Measurements from ENCODE around the gene NATD1.

The NATD1 gene

DNA sequence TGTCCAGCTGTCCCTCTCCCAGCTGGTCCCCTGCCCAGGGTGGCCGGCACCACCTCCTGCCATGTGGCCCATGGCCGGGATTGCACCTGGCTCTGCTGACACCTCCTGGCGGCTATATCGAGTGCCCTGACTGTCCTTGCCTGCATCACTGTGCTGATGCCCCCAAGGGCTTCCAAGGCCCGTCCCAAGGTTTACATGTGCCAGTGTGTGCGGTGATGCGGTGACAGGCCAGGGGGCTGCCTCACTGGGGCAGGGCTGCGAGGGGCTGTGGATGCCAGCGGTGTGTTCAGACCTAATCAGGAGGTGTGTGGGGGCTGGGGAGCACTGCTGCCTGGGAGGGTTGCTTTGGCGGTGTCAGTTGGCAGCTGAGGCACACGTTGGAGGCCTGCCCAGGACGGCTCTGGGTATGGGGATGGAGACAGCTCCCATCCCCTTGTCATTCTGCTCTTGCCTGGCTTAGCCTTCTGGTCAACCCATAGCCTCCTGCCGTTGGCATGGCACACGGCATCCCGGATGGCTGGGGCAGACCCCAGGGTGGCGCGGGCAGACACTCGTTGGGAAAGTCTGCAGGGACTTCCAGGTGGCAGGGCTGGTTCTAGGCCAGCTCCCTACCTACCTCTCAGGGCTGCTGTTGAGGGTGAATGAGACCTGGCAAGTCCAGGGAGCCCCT, 36.8 kb upstream of the NATD1 start:
- no peak for DNase-seq (ENCODE audit: low read depth, low spot score)

DNA sequence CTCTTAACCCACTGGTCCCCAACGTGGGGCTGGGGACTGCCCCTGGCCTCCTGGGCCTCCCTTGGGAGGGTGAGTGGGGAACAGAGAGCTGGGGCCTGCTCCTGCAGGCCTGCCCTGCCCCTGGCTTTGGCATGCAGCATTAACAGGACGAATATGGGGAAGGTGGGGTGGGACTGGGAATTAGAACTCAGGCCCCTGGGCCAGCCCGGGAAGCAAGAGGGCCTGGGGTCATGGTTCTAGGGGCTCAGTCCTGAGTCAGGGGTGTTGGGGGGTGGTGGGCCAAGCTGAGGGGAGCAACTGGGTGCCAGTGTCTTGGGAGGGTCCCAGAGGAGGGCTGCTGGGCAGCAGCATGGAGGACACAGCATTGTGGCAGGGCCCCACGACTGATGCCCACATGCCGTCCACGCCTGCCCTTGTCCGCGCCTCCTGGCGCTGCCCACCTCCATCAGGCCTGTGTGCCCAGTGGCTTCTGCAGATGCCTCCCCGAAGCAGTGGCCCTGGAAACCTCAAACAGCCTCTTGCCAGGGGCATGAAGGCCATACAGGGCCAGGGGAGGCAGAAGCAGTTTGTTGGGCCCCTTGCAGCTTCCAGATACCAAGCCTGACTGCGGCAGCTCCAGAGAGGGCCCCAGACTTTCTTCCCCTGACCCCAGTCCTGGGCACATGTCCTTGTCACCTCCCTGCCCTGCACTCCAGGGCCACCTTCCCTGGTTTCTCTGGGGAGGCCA, 36.1 kb upstream of the NATD1 start:
- no peak for DNase-seq (ENCODE audit: low read depth, low spot score)

DNA sequence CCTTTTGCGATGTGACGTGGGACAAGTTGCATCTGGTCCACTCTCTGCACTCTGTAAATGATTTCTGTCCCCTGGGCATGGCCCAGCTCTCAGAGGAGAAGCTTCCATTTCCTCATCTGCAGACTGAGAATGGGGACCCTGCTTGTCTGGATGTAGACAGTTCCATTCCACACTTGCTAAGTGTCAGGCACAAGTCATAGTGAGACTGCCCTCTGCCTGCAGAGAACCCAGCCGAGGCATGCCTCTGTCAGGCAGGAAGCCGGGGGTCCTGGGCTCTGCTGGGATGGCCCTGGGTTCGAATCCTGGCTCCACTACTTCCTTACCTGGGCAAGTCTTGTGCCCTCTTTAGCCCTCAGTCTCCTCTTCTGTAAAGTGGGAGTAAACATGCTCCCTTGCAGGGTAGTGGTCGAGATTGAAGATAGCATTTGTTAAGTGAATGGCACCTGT, 35.4 kb upstream of the NATD1 start:
- no peak for DNase-seq (ENCODE audit: low read depth, low spot score)

DNA sequence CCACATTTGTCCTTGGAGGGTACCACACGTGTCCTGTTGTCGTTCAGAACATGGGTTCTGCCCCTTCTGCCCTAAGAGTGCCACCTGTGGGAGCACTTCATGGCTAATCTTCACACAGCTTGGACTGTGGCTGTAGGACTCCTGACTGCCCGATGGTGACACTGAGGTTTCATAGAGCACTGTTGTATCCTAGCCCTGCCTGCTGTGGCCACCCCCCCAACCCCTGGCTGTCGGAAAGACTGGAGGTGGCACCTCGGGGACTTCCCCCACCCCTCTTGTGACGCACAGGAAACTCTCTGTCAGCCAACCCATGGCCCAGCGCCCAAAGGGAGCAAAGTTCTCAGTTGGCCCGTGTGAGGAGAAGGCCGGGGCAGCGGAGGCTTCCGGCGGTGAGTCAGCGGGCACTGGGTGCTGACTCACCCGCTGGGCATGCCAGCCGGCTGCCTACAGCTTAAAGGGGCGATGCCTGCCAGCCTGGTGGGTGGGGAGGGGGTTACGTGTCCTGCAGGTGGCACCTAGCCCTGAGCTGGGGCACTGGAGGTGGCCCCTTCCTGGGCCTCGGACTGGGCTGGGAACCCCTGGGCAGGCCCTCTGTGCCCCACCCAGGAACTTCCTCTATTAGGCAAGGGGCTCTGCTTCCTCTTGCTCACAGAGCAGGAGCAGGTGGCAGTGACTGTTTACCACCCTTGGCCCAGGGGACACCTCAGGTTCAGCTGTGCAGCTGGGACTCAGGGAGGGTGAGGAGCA, 34.7 kb upstream of the NATD1 start:
- no peak for DNase-seq (ENCODE audit: low read depth, low spot score)

DNA sequence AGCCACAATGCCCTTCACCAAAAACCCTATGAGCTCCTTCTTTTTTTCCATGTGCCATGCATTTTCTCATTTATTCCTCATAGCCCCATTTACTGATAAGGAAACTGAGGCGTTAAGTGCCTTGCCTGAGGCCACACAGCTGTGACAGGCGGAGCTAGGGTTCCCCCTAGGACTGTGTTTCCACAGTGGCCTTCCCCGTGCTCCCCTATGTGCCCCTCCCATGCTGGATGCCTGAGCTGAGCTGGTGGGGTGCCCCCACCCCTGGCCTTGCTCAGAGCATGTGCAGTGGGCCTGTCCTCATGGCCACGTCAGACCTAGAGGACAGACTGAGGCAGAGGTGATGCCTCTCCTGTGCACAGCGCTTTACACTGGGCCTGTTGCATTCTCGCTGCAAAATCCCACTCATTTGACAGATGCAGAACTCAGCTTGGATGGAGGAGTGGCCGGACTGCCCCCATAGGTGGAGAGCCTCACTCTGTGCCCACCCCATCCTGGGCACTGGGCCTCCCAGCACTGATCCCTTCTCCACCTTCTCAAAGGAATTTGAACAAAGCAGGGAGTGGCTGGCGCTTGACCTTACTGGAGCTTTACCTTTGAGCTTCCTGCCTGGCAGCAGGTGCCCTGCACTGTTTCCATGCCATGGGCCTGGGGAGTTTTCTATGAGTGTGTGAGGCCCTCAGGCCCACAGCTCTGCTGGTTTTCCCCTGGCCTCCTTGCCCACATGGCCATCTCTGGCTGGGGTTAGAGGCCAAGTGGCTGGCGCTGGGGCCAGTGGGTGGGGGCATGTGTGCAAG, 33.9 kb upstream of the NATD1 start:
- DNase-seq (ENCODE audit: low read depth, low spot score) = no peak

DNA sequence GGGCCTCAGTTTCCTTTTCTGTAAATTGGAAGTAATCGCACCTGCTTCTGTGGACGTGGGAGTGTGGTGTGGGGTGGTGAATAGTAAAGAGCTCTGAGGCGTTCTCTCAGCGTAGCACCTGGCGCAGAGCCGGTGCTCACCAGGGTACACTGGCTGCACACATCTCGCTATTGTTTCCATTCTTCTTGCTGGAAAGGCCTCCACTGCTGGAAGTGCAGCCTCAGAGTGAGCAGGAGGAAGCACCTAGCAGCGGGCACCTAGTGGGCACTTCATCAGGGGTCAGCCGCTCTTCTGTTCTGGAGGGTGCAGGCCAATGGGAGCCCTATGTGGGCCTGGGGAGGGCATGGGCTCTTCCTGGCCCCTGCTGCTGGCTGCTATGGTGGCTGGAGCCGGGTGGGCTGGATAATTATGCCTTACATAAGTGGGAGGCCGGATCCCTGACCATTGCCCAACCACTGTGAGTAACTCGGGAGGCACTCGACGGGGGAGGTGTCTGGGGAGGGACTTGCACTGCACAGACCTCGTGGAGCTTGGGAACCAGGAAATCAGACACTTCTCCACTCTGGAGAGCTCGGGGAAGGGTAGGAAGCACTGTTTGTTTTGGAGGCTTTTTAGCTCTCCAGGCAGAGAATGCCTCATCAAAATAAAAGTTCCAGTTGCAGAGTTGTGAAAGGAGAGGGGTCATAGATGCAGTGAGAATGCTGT, 33.0 kb upstream of the NATD1 start:
- DNase-seq (ENCODE audit: low read depth, low spot score) = no peak

DNA sequence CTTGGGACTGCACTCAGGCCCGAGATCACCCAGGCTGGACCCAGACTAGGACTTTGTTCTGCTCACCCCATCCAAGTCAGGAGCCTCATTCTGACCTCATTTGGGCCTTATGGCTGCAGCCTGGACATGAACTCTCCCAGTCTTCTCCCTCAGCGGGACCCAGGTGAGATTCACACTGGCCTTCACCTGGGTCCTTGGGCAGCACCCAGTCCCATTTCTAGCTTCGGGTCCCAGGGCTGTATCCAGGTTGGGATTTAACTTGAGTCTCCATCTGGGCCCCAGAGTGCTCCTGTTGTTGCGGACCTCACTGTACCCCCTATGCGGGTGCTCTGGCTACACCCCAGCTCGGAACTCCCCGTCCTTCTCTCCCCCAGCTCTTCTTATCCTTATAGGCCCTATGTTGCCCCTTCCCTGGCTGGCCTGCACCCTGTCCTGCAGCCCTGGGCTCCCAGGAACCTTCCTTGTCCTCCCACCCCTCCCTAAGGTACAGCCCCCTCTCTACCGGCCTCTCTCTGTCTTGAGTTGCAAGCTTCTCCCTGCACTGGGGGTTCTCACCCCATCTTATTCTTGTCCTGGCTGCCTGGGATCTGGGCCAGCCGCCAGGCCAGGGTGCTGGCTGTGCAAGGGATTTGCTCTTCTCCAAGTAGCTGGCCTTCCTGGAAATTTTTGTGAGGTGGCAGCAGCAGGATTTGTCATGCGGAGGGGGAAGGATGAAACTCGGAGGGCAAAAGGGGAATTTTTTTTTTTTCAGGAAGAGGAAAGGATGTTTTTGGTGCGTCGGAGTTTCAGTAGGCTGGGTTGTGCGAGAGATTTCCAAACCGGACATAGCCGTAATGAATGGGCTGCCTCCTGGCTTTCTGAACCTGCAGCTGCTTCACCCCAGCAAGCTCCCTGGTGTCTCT, 32.2 kb upstream of the NATD1 start:
- DNase-seq (ENCODE audit: low read depth, low spot score) = no peak

DNA sequence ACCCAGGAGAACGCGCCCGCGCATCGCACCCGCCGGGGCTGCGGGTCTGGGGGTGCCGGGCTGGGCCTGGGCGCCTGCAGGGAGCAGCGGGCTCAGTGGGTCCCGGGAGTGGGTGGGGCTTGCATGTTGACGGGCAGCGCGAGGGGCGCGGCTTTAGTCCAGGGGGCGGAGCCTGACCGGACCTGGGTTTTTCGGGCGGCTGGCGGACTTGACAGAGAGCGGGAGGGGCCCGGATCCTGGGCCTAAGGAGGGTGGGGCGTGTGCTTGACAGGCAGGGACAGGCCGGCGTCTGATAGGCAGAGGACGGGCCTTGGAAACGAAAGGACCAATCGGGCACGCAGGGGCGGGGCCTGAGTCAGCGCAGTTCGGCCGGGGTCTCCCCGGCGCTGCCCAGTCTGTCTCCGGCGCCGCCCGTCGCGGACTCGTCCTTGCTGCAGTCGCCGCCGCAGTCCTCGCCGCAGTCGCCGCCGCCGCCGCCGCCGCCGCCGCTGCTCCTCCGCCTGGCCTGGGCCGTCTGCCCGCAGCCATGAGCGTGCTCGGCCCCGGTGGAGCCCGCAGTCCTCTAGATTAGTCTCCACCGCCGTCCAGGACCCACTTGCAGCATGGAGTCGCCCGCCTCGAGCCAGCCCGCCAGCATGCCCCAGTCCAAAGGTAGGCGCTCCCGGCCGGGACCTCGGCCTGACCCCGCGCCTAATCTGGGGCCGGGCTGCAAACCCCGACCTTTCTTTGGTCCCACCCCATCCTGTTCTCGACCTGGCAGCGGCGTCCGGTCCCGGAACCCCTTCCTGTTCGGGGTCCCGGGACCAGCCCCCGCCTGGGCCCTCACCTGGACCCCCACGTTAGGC, 31.3 kb upstream of the NATD1 start, which contains the start of gene MAP2K3:
Gene MAP2K3 (plus strand): TSS at position 393 of the 845 bp plus-strand sequence. CDS start 210 bp downstream, at position 603.
- peak; percentile 88 for DNase-seq (ENCODE audit: low read depth, low spot score)

DNA sequence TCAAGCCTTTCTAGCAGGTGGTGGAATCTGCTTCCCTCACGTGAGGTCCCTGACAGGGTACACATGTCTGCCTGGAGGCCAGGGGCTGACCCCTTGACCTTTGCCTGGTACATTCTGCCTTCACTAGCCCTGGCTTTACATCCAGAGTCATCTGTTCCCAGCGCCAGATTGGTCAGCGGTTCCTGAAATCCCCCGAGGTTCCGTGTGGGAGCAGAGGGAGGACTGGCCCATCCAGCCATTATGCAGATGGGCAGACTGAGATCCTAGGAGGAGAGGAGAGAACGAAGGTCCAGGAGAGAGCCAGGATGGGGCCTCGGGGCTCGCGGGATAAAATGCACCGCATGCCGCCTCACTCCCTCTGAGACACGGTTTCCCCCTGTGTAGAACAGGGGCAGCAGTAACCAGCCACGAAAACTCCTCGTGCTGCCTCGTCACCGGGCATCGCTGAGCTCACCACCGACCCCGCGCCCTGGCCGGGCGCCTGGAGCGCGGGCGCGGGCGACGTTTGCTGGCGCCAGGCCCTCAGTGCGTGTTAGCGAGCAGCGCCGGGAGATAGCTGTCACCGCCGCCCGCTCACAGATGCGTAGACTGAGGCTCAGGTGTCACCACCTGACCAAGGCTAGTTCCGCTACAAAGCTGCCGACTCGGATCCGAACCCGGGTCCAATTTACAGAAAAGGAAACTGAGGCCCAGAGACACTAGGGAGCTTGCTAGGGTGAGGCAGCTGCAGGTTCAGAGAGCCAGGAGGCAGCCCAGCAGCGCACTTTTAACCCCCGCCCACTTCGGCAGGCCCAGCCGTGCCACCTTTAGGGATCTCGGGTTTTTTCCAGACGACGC, 30.5 kb upstream of the NATD1 start:
- no peak for DNase-seq (ENCODE audit: low read depth, low spot score)

DNA sequence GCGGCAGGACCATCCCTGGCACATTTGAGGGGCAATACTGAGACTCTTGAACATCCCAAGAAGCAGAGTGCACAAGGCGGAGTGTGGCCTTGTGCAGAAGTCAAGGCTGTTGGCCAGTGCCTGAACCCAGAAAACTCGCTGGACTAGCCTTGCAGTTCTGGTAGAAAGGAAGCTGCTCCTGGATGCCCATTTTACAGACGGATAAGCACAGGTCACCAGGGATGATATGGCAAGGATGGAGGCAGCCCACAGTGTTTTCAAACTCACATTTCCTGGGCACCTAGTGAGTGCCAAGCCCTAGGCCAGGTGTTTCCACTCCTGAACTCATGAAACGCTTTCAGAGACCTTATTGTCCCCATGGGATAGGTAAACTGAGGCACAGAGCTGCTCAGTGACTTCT, 29.6 kb upstream of the NATD1 start:
- no peak for DNase-seq (ENCODE audit: low read depth, low spot score)

DNA sequence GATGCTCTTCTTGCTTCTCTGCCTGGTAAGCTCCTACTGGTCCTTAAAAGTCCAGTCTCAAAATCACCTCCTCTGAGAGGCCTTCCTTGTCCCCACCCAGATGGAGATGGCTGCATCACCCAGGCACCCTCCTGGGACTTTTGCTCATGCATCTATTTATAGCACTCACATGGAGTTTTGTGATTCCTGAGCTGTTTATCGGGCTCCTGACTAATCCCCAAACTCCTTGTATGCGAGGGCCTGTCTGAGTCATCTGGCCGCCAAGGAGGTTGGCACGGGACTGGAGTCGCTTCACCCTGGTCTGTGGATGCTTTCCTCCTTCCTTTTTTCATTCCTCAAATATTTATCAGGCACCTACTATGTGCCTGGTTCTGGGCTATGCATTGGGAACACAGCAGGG, 29.0 kb upstream of the NATD1 start:
- DNase-seq (ENCODE audit: low read depth, low spot score) = no peak

DNA sequence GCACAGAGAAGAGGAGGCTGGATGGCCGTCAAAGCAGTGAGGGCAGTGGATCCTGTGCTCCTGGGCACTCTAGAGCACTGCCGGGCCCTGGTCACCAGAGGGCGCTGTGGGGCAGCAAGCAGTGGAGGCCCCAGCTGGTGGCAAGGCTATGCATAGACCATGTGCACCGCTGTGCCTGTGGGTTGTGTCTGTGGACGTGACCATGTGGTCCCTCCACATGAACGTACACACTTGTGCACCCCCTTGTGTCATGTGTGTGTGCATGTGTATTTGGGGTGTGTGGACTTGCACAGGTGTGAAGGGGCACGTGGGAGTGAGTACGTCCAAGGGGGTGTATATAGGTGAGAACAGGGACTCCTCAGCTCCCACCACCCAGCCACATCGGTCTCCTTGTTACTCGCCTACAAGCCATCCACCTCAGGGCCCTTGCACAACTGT, 26.9 kb upstream of the NATD1 start:
- no peak for DNase-seq (ENCODE audit: low read depth, low spot score)

DNA sequence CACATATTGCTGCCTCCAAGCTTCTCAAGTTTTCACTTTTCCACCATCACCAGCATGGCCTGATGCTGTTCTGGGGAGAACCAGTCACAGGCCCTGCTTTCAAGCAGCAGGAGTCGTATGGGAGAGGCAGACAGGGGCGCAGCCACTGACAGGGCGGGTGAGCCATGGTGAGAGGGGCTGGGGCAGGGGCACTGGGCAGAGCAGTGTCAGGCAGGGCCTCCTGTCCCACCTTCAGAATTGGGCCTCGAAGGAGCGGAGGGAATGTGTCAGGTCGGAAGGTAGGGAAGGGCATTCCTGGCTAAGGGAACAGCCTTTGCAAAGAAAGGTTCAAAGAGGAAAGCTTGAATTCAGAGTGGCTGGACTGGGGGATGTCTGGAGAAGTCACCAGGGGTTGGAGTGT, 26.4 kb upstream of the NATD1 start:
- DNase-seq (ENCODE audit: low read depth, low spot score) = no peak

DNA sequence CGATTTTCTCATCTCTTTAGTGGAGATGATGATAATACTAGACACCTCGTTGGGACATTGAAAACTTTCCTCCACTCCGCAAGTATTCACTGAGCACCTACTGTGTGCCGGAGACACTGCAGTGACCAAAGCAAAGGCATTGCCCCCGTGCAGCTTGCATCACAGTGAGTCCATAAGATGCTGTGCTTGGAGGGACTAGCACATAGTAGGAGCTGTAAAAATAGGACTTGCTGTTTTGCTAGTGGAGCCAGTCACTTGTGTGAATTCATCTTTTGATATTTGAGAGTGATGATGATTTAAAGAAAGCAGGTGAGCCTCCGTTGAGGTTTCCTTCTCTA, 26.0 kb upstream of the NATD1 start:
- DNase-seq (ENCODE audit: low read depth, low spot score) = no peak

DNA sequence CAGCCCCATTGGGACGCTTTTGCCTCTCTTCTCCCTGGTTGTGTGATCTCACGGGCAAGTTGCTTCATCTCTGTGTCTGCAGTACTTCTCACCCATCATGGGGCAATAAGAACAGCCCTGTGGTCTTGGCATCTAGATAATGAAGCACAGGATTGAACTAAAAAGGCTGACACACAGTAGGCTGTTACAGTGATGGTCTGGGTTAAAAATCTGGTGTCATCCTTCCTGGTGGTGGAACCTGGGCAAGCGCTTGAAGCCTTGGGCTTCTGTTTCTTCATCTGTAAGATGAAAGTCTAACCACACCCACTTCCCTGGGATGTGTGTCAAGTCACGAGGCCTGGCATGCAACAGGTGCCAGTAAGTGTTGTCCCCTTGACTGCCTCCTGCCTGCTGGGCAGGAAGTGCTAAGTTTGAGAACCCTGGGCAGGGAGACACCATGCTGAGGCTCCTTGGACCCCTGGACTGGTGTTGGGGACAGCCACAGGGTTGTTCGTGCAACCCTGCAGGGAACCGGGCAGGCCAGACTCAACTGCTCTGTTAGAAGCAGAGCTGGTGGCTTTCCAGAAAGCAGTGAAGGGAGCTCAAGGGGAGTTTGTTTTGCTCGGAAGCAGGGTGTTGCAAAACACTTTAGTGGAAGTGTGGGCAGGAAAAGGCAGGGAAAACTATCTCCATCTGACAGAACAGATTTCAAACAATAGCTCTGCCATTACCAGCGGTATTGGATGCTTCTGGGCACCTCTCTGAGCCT, 25.4 kb upstream of the NATD1 start:
- DNase-seq (ENCODE audit: low read depth, low spot score) = no peak

DNA sequence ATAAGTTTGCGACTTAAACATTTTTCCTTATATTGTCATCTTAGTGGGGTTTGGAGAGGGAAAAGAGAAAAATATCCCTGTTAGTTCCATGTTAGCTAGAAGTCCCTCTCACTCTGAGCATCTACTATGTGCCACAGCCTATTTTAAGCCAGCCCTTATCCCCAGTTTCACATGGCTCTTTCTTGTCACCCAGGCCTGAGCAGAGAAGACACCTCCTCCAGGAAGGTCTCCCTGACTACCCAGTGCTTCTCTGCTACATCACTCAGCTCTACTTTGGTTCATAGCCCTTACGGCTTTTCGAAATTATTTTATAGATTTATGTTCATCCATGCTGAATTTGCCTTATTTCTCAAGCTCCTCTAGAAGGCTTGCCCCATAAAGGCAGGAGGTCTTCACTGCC, 24.1 kb upstream of the NATD1 start:
- DNase-seq (ENCODE audit: low read depth, low spot score) = no peak

DNA sequence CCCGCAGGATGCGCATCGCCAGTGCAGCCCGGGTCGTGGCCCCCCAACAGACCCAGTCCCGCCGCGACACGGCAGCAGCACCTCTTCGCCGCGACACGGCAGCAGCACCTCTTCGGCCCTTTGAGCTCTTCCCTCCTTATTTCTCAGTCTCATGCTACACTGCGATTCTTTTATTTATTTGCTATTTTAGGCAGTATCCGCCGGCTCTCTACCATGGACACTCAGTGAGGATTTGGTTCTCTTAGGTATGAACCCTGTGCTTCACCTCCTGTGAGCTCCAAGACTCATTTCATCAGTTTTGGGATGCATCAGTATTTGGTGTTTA, 23.0 kb upstream of the NATD1 start:
- DNase-seq (ENCODE audit: low read depth, low spot score) = no peak
